ENCODE results near the gene XPC. TPM values are rescaled to one million over a fixed set of nuclear protein-coding genes. Genes with fewer than 3 reads are reported as not detected.

XPC gene
- total and polyA plus RNA-seq, 4 experiments from 2014 or later: 32.9 to 108 (median 81.0) TPM

GRCh38 chr3:14137445-14137844 is 41.0 kb downstream of the XPC start:
- CTCF ChIA-PET (ENCODE audit: partially characterized antibody): no interaction called here
- Histone ChIP-seq H3K27ac (ENCODE audit: low read depth, low read length) (no peak overlapping the region), H3K36me3 (ENCODE audit: insufficient read depth, low read length) (peaks cover 43% of the 10 kb centered on the region), H3K27me3 (ENCODE audit: insufficient read depth, low read length) (no peaks in the 10 kb centered on the region), H3K9me3 (ENCODE audit: control insufficient read depth in 1 of 2, low read length in 2 of 2) (no peaks in the 10 kb centered on the region), H3K4me1 (ENCODE audit: insufficient read depth, low read length) (peaks cover 29% of the 10 kb centered on the region), H3K4me3 (ENCODE audit: low read length in 2 of 2) (no peak overlapping the region)
- peak overlapping the region in 3 of 7 donors; percentile 12 to 93 (median 76) for H3K27ac Mint-ChIP-seq
- no peaks in the 10 kb centered on the region for H3K9me3 Mint-ChIP-seq
- peaks cover 24 to 39% (median 29%) of the 10 kb centered on the region in 4 donors for H3K4me1 Mint-ChIP-seq
- intact Hi-C loops (cut with micrococcal nuclease): no loop called here
- no peak overlapping the region for H3K4me3 Mint-ChIP-seq
- peaks cover 38 to 76% of the 10 kb centered on the region in 2 donors for H3K36me3 Mint-ChIP-seq
- no peak for DNase-seq
- POLR2A ChIA-PET (ENCODE audit: partially characterized antibody): interaction anchor here (1.0 to 18.6 kb wide), 3 partner anchors 9 to 41 kb away, joined by 4 to 342 read pairs (median 220); partner anchors contain the start of genes CHCHD4, LSM3, TMEM43 and XPC
- H3K27me3 Mint-ChIP-seq: no peaks in the 10 kb centered on the region

GRCh38 chr3:14137004-14137403 is 41.4 kb downstream of the XPC start:
- no peak overlapping the region for H3K4me3 Mint-ChIP-seq
- Histone ChIP-seq H3K4me1 (ENCODE audit: insufficient read depth, low read length) (peaks cover 24% of the 10 kb centered on the region), H3K4me3 (ENCODE audit: low read length in 2 of 2) (no peak overlapping the region), H3K27me3 (ENCODE audit: insufficient read depth, low read length) (no peaks in the 10 kb centered on the region), H3K36me3 (ENCODE audit: insufficient read depth, low read length) (peaks cover 47% of the 10 kb centered on the region), H3K9me3 (ENCODE audit: control insufficient read depth in 1 of 2, low read length in 2 of 2) (no peaks in the 10 kb centered on the region), H3K27ac (ENCODE audit: low read depth, low read length) (no peak overlapping the region)
- peaks cover 20 to 35% (median 24%) of the 10 kb centered on the region in 4 donors for H3K4me1 Mint-ChIP-seq
- H3K27me3 Mint-ChIP-seq: no peaks in the 10 kb centered on the region
- intact Hi-C loops (cut with micrococcal nuclease): no loop called here
- ChIA-PET CTCF (ENCODE audit: partially characterized antibody) (no interaction called here), POLR2A (ENCODE audit: partially characterized antibody) (interaction anchor here (1.0 to 18.6 kb wide), 2 partner anchors 8 to 42 kb away, joined by 4 to 342 read pairs; partner anchors contain the start of genes CHCHD4, LSM3, TMEM43 and XPC)
- no peaks in the 10 kb centered on the region for H3K9me3 Mint-ChIP-seq
- DNase-seq: no peak
- H3K27ac Mint-ChIP-seq: peak overlapping the region in 4 of 7 donors; percentile 35 to 76 (median 59)
- H3K36me3 Mint-ChIP-seq: peaks cover 38 to 77% of the 10 kb centered on the region in 2 donors

DNA sequence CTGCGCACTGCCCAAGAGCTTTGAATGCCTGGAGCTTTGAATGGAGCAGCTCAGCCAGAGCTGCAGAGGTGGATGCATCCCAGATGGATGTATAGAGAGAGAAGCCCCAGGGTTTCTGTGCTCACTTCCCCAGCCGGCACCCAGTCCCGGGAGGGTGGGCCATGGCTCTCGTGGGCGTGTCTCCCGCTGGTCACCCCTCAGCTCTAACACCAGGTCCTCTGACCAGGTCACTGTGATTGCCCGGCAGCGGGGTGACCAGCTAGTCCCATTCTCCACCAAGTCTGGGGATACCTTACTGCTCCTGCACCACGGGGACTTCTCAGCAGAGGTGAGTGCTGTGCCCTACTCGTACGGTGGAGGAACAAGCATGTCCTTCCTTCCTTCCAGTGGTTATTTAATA is 42.8 kb downstream of the XPC start:
- Histone ChIP-seq H3K27me3 (ENCODE audit: insufficient read depth, low read length) (no peaks in the 10 kb centered on the region), H3K4me3 (ENCODE audit: low read length in 2 of 2) (no peak overlapping the region), H3K9me3 (ENCODE audit: control insufficient read depth in 1 of 2, low read length in 2 of 2) (no peaks in the 10 kb centered on the region), H3K27ac (ENCODE audit: low read depth, low read length) (no peak overlapping the region), H3K36me3 (ENCODE audit: insufficient read depth, low read length) (peaks cover 62% of the 10 kb centered on the region), H3K4me1 (ENCODE audit: insufficient read depth, low read length) (peaks cover 10% of the 10 kb centered on the region)
- peaks cover 9 to 22% (median 16%) of the 10 kb centered on the region in 4 donors for H3K4me1 Mint-ChIP-seq
- intact Hi-C loops (cut with micrococcal nuclease): no loop called here
- no peaks in the 10 kb centered on the region for H3K9me3 Mint-ChIP-seq
- POLR2A ChIA-PET (ENCODE audit: partially characterized antibody): interaction anchor here (1.3 to 14.1 kb wide), 3 partner anchors 11 to 245 kb away, joined by 3 to 342 read pairs (median 18); partner anchors contain the start of genes CHCHD4 and TMEM43
- peak overlapping the region in 6 of 7 donors; percentile 13 to 77 (median 38) for H3K27ac Mint-ChIP-seq
- CTCF ChIA-PET (ENCODE audit: partially characterized antibody): interaction anchor here (0.9 to 1.4 kb wide), 2 partner anchors 10 to 68 kb away, joined by 3 to 4 read pairs; partner anchors contain the start of genes CHCHD4 and TMEM43
- no peaks in the 10 kb centered on the region for H3K27me3 Mint-ChIP-seq
- H3K36me3 Mint-ChIP-seq: peaks cover 44 to 82% of the 10 kb centered on the region in 2 donors
- no peak overlapping the region for H3K4me3 Mint-ChIP-seq
- DNase-seq: no peak

- H3K4me1 ChIP-seq (ENCODE audit: insufficient read depth, low read length): no peaks in the 10 kb centered on the region
- H3K27me3 ChIP-seq (ENCODE audit: insufficient read depth, low read length): no peaks in the 10 kb centered on the region
- Mint-ChIP-seq H3K4me3 (no peak overlapping the region), H3K27me3 (no peaks in the 10 kb centered on the region), H3K36me3 (peaks cover 47 to 77% of the 10 kb centered on the region in 2 donors), H3K4me1 (peaks cover 4 to 16% (median 7%) of the 10 kb centered on the region in 4 donors), H3K9me3 (no peaks in the 10 kb centered on the region), H3K27ac (peak overlapping the region in 3 of 7 donors; percentile 41 to 56 (median 42))
- no peak overlapping the region for H3K4me3 ChIP-seq (ENCODE audit: low read length in 2 of 2)
- H3K9me3 ChIP-seq (ENCODE audit: control insufficient read depth in 1 of 2, low read length in 2 of 2): no peaks in the 10 kb centered on the region
- ChIA-PET POLR2A (ENCODE audit: partially characterized antibody) (interaction anchor here (1.3 to 14.1 kb wide), 4 partner anchors 9 to 243 kb away, joined by 3 to 342 read pairs (median 18); partner anchors contain the start of genes CHCHD4, LSM3, TMEM43 and XPC), CTCF (ENCODE audit: partially characterized antibody) (interaction anchor here (0.9 to 1.4 kb wide), 2 partner anchors 9 to 69 kb away, joined by 3 to 4 read pairs; partner anchors contain the start of genes CHCHD4 and TMEM43)
- no peak overlapping the region for H3K27ac ChIP-seq (ENCODE audit: low read depth, low read length)
- no peak for DNase-seq
- H3K36me3 ChIP-seq (ENCODE audit: insufficient read depth, low read length): peaks cover 69% of the 10 kb centered on the region
- intact Hi-C loops (cut with micrococcal nuclease): no loop called here
These were observed 44.1 kb downstream of the XPC start for GRCh38 chr3:14134291-14134690.

DNA sequence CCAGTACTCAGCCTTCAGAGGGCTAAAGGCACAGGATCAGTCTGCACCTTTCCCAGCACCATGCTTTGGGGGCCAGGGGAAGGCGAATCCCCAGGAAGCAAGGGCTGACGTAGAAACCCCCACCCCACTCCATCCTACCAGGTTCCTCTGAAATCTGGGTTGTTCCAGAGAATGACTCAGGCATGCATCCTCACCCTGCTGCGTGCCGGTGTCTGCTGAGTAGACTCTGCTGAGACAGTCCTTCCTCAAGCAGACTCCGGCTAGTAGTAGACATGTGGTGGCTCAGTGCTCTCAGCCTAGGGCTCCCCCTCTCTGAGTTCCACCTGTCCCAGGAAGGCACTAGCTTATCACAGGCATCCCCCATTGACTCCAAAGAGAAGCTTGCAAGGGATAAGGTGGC is 44.5 kb downstream of the XPC start:
- no peak overlapping the region for H3K27ac ChIP-seq (ENCODE audit: low read depth, low read length)
- CTCF ChIA-PET (ENCODE audit: partially characterized antibody): no interaction called here
- intact Hi-C loops (cut with micrococcal nuclease): no loop called here

GRCh38 chr3:14133188-14133800 is 45.1 kb downstream of the XPC start:
- Histone ChIP-seq H3K27ac (ENCODE audit: low read depth, low read length) (no peak overlapping the region), H3K4me3 (ENCODE audit: low read length in 2 of 2) (no peak overlapping the region), H3K9me3 (ENCODE audit: control insufficient read depth in 1 of 2, low read length in 2 of 2) (no peaks in the 10 kb centered on the region), H3K4me1 (ENCODE audit: insufficient read depth, low read length) (no peaks in the 10 kb centered on the region), H3K27me3 (ENCODE audit: insufficient read depth, low read length) (no peaks in the 10 kb centered on the region), H3K36me3 (ENCODE audit: insufficient read depth, low read length) (peaks cover 76% of the 10 kb centered on the region)
- Mint-ChIP-seq H3K4me3 (no peak overlapping the region), H3K27me3 (no peaks in the 10 kb centered on the region), H3K27ac (peak overlapping the region in 5 of 7 donors; percentile 9 to 89 (median 55)), H3K4me1 (peaks cover 7 to 22% (median 8%) of the 10 kb centered on the region in 4 donors), H3K9me3 (no peaks in the 10 kb centered on the region), H3K36me3 (peaks cover 54 to 79% of the 10 kb centered on the region in 2 donors)
- ChIA-PET POLR2A (ENCODE audit: partially characterized antibody) (interaction anchor here (3.3 to 14.1 kb wide), 3 partner anchors 8 to 45 kb away, joined by 17 to 342 read pairs (median 18); partner anchors contain the start of genes CHCHD4, LSM3, TMEM43 and XPC), CTCF (ENCODE audit: partially characterized antibody) (no interaction called here)
- intact Hi-C loops (cut with micrococcal nuclease): no loop called here
- DNase-seq: no peak

More for the DNA sequence above, 44.5 kb downstream of the XPC start:
- POLR2A ChIA-PET (ENCODE audit: partially characterized antibody): interaction anchor here (3.3 to 14.1 kb wide), 3 partner anchors 9 to 44 kb away, joined by 17 to 342 read pairs (median 18); partner anchors contain the start of genes CHCHD4, LSM3, TMEM43 and XPC
- Mint-ChIP-seq H3K4me1 (peaks cover 6 to 16% (median 7%) of the 10 kb centered on the region in 4 donors), H3K36me3 (peaks cover 51 to 77% of the 10 kb centered on the region in 2 donors), H3K9me3 (no peaks in the 10 kb centered on the region), H3K4me3 (no peak overlapping the region), H3K27ac (peak overlapping the region in 1 of 7 donors; percentile 29), H3K27me3 (no peaks in the 10 kb centered on the region)
- H3K27me3 ChIP-seq (ENCODE audit: insufficient read depth, low read length): no peaks in the 10 kb centered on the region
- no peaks in the 10 kb centered on the region for H3K9me3 ChIP-seq (ENCODE audit: control insufficient read depth in 1 of 2, low read length in 2 of 2)
- peaks cover 71% of the 10 kb centered on the region for H3K36me3 ChIP-seq (ENCODE audit: insufficient read depth, low read length)
- no peaks in the 10 kb centered on the region for H3K4me1 ChIP-seq (ENCODE audit: insufficient read depth, low read length)
- DNase-seq: no peak
- H3K4me3 ChIP-seq (ENCODE audit: low read length in 2 of 2): no peak overlapping the region

- H3K36me3 ChIP-seq (ENCODE audit: insufficient read depth, low read length): peaks cover 82% of the 10 kb centered on the region
- H3K4me1 Mint-ChIP-seq: peaks cover 12 to 28% (median 13%) of the 10 kb centered on the region in 4 donors
- ChIA-PET CTCF (ENCODE audit: partially characterized antibody) (interaction anchor here (2.2 kb wide), 1 partner anchor 11 kb away, joined by 8 read pairs; no protein-coding TSS in a partner anchor), POLR2A (ENCODE audit: partially characterized antibody) (interaction anchor here (3.3 to 14.1 kb wide), 3 partner anchors 8 to 46 kb away, joined by 17 to 342 read pairs (median 18); partner anchors contain the start of genes CHCHD4, LSM3, TMEM43 and XPC)
- no peaks in the 10 kb centered on the region for H3K27me3 ChIP-seq (ENCODE audit: insufficient read depth, low read length)
- H3K4me1 ChIP-seq (ENCODE audit: insufficient read depth, low read length): peaks cover 5% of the 10 kb centered on the region
- H3K27me3 Mint-ChIP-seq: no peaks in the 10 kb centered on the region
- no peaks in the 10 kb centered on the region for H3K9me3 ChIP-seq (ENCODE audit: control insufficient read depth in 1 of 2, low read length in 2 of 2)
- no peaks in the 10 kb centered on the region for H3K9me3 Mint-ChIP-seq
- no peak overlapping the region for H3K4me3 Mint-ChIP-seq
- H3K36me3 Mint-ChIP-seq: peaks cover 53 to 79% of the 10 kb centered on the region in 2 donors
- no peak overlapping the region for H3K27ac ChIP-seq (ENCODE audit: low read depth, low read length)
- DNase-seq: no peak
- peak overlapping the region in 3 of 7 donors; percentile 9 to 78 (median 70) for H3K27ac Mint-ChIP-seq
- H3K4me3 ChIP-seq (ENCODE audit: low read length in 2 of 2): no peak overlapping the region
- intact Hi-C loops (cut with micrococcal nuclease): no loop called here
These were observed 45.7 kb downstream of the XPC start for GRCh38 chr3:14132689-14133088.

Measured in CD4-positive, alpha-beta memory T cell (primary cell).